ENCODE measurements around the gene CACNA1S. TPM values are rescaled to one million over a fixed set of nuclear protein-coding genes. Genes with fewer than 3 reads are reported as not detected.

The CACNA1S gene
- total RNA-seq, 1 experiment from 2014 or later = 0.02 TPM

GRCh38 chr1:201076092-201076491, 36.1 kb downstream of the CACNA1S start (continued):
- TF ChIP-seq STAT6 (CRISPR knock-in tag; conservative IDR thresholded peaks at IDR 0.05; ENCODE audit: low read depth) = no peak
- TF ChIP-seq ZNF416 (CRISPR knock-in tag; IDR thresholded peaks at IDR 0.05) = no peak
- TF ChIP-seq NFE2L1 (CRISPR knock-in tag; IDR thresholded peaks at IDR 0.05) = no peak
- TF ChIP-seq MYBL2 (CRISPR knock-in tag; IDR thresholded peaks at IDR 0.05) = no peak
- TF ChIP-seq IRF2 (CRISPR knock-in tag; IDR thresholded peaks at IDR 0.05; ENCODE audit: borderline replicate concordance, low read depth) = no peak
- no peak for TF ChIP-seq E2F5 (CRISPR knock-in tag; IDR thresholded peaks at IDR 0.05)
- TF ChIP-seq NR1H2 (CRISPR knock-in tag; IDR thresholded peaks at IDR 0.05) = no peak
- TF ChIP-seq MLX (CRISPR knock-in tag; IDR thresholded peaks at IDR 0.05) = no peak
- TF ChIP-seq ZNF138 (CRISPR knock-in tag; conservative IDR thresholded peaks at IDR 0.05) = no peak
- no peak for TF ChIP-seq RELA (CRISPR knock-in tag; IDR thresholded peaks at IDR 0.05; ENCODE audit: borderline replicate concordance)

GRCh38 chr1:201074018-201074417, 38.2 kb downstream of the CACNA1S start:
- Mint-ChIP-seq H3K27ac (no peak overlapping the region), H3K9me3 (no peaks in the 10 kb centered on the region), H3K4me1 (peaks cover 8% of the 10 kb centered on the region), H3K4me3 (no peak overlapping the region), H3K36me3 (no peaks in the 10 kb centered on the region), H3K27me3 (ENCODE audit: low read depth) (no peaks in the 10 kb centered on the region)
- CTCF ChIA-PET = interaction anchor here (1.2 to 2.6 kb wide), 3 partner anchors 12 to 94 kb away, joined by 4 to 7 read pairs (median 7); no protein-coding TSS in a partner anchor
- DNase-seq (ENCODE audit: low spot score) (no peak), ATAC-seq (no peak)
- POLR2A ChIA-PET = no interaction called here
- TF ChIP-seq ATF1 (CRISPR knock-in tag; IDR thresholded peaks at IDR 0.05) = no peak
- no peak for TF ChIP-seq NR1H2 (CRISPR knock-in tag; IDR thresholded peaks at IDR 0.05)
- no peak for TF ChIP-seq ZNF263 (CRISPR knock-in tag; IDR thresholded peaks at IDR 0.05; ENCODE audit: low read depth)
- no peak for TF ChIP-seq ZNF121 (CRISPR knock-in tag; IDR thresholded peaks at IDR 0.05)
- TF ChIP-seq RORB (CRISPR knock-in tag; IDR thresholded peaks at IDR 0.05) = no peak
- TF ChIP-seq KAT7 (CRISPR knock-in tag; IDR thresholded peaks at IDR 0.05; ENCODE audit: borderline replicate concordance) = no peak
- TF ChIP-seq TP53 (CRISPR knock-in tag; IDR thresholded peaks at IDR 0.05) = no peak
- TF ChIP-seq NFATC4 (CRISPR knock-in tag; IDR thresholded peaks at IDR 0.05) = no peak
- TF ChIP-seq ARID4B (CRISPR knock-in tag; IDR thresholded peaks at IDR 0.05; ENCODE audit: borderline replicate concordance) = no peak
- no peak for TF ChIP-seq CREM (CRISPR knock-in tag; IDR thresholded peaks at IDR 0.05)
- no peak for TF ChIP-seq STAT6 (CRISPR knock-in tag; conservative IDR thresholded peaks at IDR 0.05; ENCODE audit: low read depth)
- no peak for TF ChIP-seq ZNF281 (CRISPR knock-in tag; IDR thresholded peaks at IDR 0.05)
- no peak for TF ChIP-seq ZNF416 (CRISPR knock-in tag; IDR thresholded peaks at IDR 0.05)
- no peak for TF ChIP-seq E2F4 (CRISPR knock-in tag; IDR thresholded peaks at IDR 0.05; ENCODE audit: borderline replicate concordance, low read depth)

All from WTC11 (cell line).